ENCODE data around the gene RHBDL1.

The RHBDL1 gene

GRCh38 chr16:633336-634050 is 42.0 kb upstream of the RHBDL1 start:
- H2AFZ ChIP-seq (ENCODE audit: low read depth): no peak overlapping the region
- peaks cover 12% of the 10 kb centered on the region; the same call in 1 of the 2 replicates for H3K79me2 ChIP-seq (ENCODE audit: insufficient read depth, low read depth)
- H3K4me2 ChIP-seq: no peak overlapping the region
- TF ChIP-seq CTCF (conservative IDR thresholded peaks at IDR 0.05; ENCODE audit: low read depth, low read length): no peak
- H4K20me1 ChIP-seq (ENCODE audit: insufficient read depth): no peaks in the 10 kb centered on the region
- H3K36me3 ChIP-seq (ENCODE audit: insufficient read depth): no peaks in the 10 kb centered on the region; the same call in 1 of the 2 replicates
- H3K27me3 ChIP-seq (ENCODE audit: insufficient read depth, low read depth): no peaks in the 10 kb centered on the region
- no peak overlapping the region for H3K27ac ChIP-seq
- H3K4me3 ChIP-seq (IDR thresholded peaks at IDR 0.05; ENCODE audit: insufficient read depth, low read depth, low read length): no peak overlapping the region
- H3K9ac ChIP-seq: no peak overlapping the region
- peaks cover 6% of the 10 kb centered on the region for H3K4me1 ChIP-seq (ENCODE audit: low read depth, poor library complexity, severe bottlenecking)

GRCh38 chr16:634051-634670 is 41.3 kb upstream of the RHBDL1 start:
- Histone ChIP-seq H3K36me3 (ENCODE audit: insufficient read depth) (no peaks in the 10 kb centered on the region; the same call in 1 of the 2 replicates), H3K4me1 (ENCODE audit: low read depth, poor library complexity, severe bottlenecking) (peaks cover 9% of the 10 kb centered on the region), H3K79me2 (ENCODE audit: insufficient read depth, low read depth) (peaks cover 12% of the 10 kb centered on the region; the same call in 1 of the 2 replicates), H3K4me2 (no peak overlapping the region), H3K9ac (no peak overlapping the region), H3K27me3 (ENCODE audit: insufficient read depth, low read depth) (no peaks in the 10 kb centered on the region), H2AFZ (ENCODE audit: low read depth) (no peak overlapping the region), H4K20me1 (ENCODE audit: insufficient read depth) (no peaks in the 10 kb centered on the region), H3K27ac (no peak overlapping the region), H3K4me3 (IDR thresholded peaks at IDR 0.05; ENCODE audit: insufficient read depth, low read depth, low read length) (no peak overlapping the region)
- TF ChIP-seq CTCF (conservative IDR thresholded peaks at IDR 0.05; ENCODE audit: low read depth, low read length): no peak

GRCh38 chr16:634996-635395 is 40.5 kb upstream of the RHBDL1 start:
- Histone ChIP-seq H3K9ac (peak overlapping the region; percentile 81; the same call in 1 of the 2 replicates), H4K20me1 (ENCODE audit: insufficient read depth) (no peaks in the 10 kb centered on the region), H3K27ac (no peak overlapping the region), H3K27me3 (ENCODE audit: insufficient read depth, low read depth) (no peaks in the 10 kb centered on the region), H3K4me3 (IDR thresholded peaks at IDR 0.05; ENCODE audit: insufficient read depth, low read depth, low read length) (no peak overlapping the region), H3K4me1 (ENCODE audit: low read depth, poor library complexity, severe bottlenecking) (peaks cover 9% of the 10 kb centered on the region), H2AFZ (ENCODE audit: low read depth) (no peak overlapping the region), H3K36me3 (ENCODE audit: insufficient read depth) (no peaks in the 10 kb centered on the region; the same call in 1 of the 2 replicates), H3K79me2 (ENCODE audit: insufficient read depth, low read depth) (peaks cover 12% of the 10 kb centered on the region; the same call in 1 of the 2 replicates), H3K4me2 (peak overlapping the region; percentile 97)
- no peak for TF ChIP-seq CTCF (conservative IDR thresholded peaks at IDR 0.05; ENCODE audit: low read depth, low read length)

- 0 out of 2 replicates have a peak, but pooled peaks have one; percentile 10 for TF ChIP-seq CTCF (conservative IDR thresholded peaks at IDR 0.05; ENCODE audit: low read depth, low read length)
- Histone ChIP-seq H3K9ac (peak overlapping the region; percentile 81), H3K4me1 (ENCODE audit: low read depth, poor library complexity, severe bottlenecking) (peaks cover 9% of the 10 kb centered on the region), H4K20me1 (ENCODE audit: insufficient read depth) (no peaks in the 10 kb centered on the region), H3K4me3 (IDR thresholded peaks at IDR 0.05; ENCODE audit: insufficient read depth, low read depth, low read length) (no peak overlapping the region), H3K79me2 (ENCODE audit: insufficient read depth, low read depth) (peaks cover 12% of the 10 kb centered on the region; the same call in 1 of the 2 replicates), H3K27me3 (ENCODE audit: insufficient read depth, low read depth) (no peaks in the 10 kb centered on the region), H2AFZ (ENCODE audit: low read depth) (peak overlapping the region; percentile 90), H3K4me2 (peak overlapping the region; percentile 97), H3K36me3 (ENCODE audit: insufficient read depth) (no peaks in the 10 kb centered on the region; the same call in 1 of the 2 replicates), H3K27ac (peak overlapping the region; percentile 77)
These were observed 39.8 kb upstream of the RHBDL1 start for GRCh38 chr16:635573-636205.

Data from KMS-11 (cell line).